Type B pancreatic cell (in vitro differentiated cells): ENCODE data around the gene ETF1. TPM values are rescaled to one million over a fixed set of nuclear protein-coding genes. Genes with fewer than 3 reads are reported as not detected.

Experiments used
- DNase-seq: peaks from one replicate; pipeline ENCODE4 v3.0.0; 2021; ENCODE audit warnings: mixed read lengths; ENCODE audit not compliant: unreplicated experiment; ENCODE audit errors: extremely low spot score
- H3K27ac Mint-ChIP-seq: 2 replicates; pipeline ENCODE4 v1.8.0; 2021; ENCODE audit warnings: mild to moderate bottlenecking, mixed read lengths
- H3K27me3 Mint-ChIP-seq: 2 replicates; pipeline ENCODE4 v1.8.0; 2021; ENCODE audit warnings: mixed read lengths
- H3K36me3 Mint-ChIP-seq: 2 replicates; pipeline ENCODE4 v1.8.0; 2021; ENCODE audit warnings: mixed read lengths
- H3K4me1 Mint-ChIP-seq: one replicate; pipeline ENCODE4 v1.8.0; 2021; ENCODE audit warnings: mixed read lengths; ENCODE audit not compliant: unreplicated experiment
- H3K4me3 Mint-ChIP-seq: 2 replicates; pipeline ENCODE4 v1.8.0; 2021; ENCODE audit warnings: mild to moderate bottlenecking, mixed read lengths
- H3K9me3 Mint-ChIP-seq: 2 replicates; pipeline ENCODE4 v1.8.0; 2021; ENCODE audit warnings: mixed read lengths
- total RNA-seq: library from RNA; stranded (reverse); gene quantifications from 2 replicates; pipeline ENCODE4 v1.2.1, GENCODE V29; 2021; ENCODE audit warnings: low replicate concordance
- TF ChIP-seq, protein P1 (sequence below): fragments of 200-600 bp; sonication (generic); conservative IDR thresholded peaks from 2 replicates; pipeline ENCODE4 v1.5.0; 2021; ENCODE audit warnings: antibody characterized with exemption, mild to moderate bottlenecking

The ETF1 gene
- total RNA-seq, 1 donor from 2014 or later = 80.0 TPM

DNA sequence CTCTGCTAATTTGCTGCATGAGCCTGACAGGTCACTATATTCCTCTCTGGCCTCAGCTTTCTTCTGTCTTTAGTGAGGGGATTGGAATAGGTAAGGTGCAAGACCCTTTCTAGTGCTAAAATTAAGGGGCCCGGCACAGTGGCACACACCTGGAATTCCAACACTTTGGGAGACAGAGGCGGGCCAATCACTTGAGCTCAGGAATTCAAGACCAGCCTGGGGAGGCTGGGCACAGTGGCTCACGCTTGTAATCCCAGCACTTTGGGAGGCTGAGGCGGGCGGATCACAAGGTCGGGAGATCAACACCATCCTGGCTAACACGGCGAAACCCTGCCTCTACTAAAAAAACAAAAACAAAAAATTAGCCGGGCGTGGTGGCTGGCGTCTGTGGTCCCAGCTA lies 40.5 kb downstream of the ETF1 start:
- Mint-ChIP-seq H3K4me3 (no peak overlapping the region), H3K27ac (no peak overlapping the region), H3K36me3 (peaks cover 3% of the 10 kb centered on the region), H3K9me3 (no peaks in the 10 kb centered on the region), H3K4me1 (peaks cover 6% of the 10 kb centered on the region), H3K27me3 (no peaks in the 10 kb centered on the region)
- TF ChIP-seq, protein P1, sequence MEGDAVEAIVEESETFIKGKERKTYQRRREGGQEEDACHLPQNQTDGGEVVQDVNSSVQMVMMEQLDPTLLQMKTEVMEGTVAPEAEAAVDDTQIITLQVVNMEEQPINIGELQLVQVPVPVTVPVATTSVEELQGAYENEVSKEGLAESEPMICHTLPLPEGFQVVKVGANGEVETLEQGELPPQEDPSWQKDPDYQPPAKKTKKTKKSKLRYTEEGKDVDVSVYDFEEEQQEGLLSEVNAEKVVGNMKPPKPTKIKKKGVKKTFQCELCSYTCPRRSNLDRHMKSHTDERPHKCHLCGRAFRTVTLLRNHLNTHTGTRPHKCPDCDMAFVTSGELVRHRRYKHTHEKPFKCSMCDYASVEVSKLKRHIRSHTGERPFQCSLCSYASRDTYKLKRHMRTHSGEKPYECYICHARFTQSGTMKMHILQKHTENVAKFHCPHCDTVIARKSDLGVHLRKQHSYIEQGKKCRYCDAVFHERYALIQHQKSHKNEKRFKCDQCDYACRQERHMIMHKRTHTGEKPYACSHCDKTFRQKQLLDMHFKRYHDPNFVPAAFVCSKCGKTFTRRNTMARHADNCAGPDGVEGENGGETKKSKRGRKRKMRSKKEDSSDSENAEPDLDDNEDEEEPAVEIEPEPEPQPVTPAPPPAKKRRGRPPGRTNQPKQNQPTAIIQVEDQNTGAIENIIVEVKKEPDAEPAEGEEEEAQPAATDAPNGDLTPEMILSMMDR = no peak
- no peak for DNase-seq

DNA sequence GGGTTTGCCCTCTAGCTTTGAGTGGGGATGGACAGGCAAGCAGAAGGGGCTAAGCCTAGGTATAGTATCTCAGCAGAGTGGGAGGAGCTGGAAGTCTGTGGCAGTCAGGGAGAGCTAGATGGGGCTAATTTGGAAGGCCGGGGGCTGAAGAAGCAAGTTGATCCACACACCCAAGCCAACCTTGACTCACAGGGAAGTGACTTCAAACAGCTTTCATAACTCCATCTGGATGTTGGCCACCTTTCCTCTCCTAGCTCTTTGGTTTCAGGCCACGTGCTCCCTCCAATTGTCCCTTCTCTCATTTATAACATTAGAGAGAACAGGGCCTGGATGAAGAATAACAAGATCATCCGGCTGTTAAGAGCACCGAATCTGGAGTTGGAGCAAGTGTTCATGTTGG lies 40.9 kb downstream of the ETF1 start:
- H3K27me3 Mint-ChIP-seq = no peaks in the 10 kb centered on the region
- H3K4me1 Mint-ChIP-seq = peaks cover 6% of the 10 kb centered on the region
- no peak overlapping the region for H3K4me3 Mint-ChIP-seq
- no peak for DNase-seq
- no peak overlapping the region for H3K27ac Mint-ChIP-seq
- H3K36me3 Mint-ChIP-seq = no peaks in the 10 kb centered on the region
- TF ChIP-seq, protein P1 = no peak
- H3K9me3 Mint-ChIP-seq = no peaks in the 10 kb centered on the region

DNA sequence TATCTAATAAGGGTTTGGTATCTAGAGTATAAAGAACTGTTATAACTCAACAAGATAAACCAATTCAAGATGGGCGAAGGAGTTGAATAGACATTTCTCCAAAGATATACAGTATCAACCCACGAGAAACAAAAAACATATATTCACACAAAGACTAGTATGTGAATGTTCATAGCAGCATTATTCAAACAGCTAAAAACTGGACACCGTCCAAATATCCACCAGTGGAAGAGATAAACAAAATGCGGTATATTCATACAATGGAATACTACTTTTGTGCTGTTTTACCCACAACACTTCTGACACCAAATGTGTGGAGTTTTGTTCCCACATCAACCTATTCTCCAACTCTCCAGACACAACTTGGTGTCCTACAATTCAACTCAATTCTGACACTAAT lies 44.7 kb downstream of the ETF1 start:
- H3K27ac Mint-ChIP-seq = no peak overlapping the region
- DNase-seq = no peak
- TF ChIP-seq, protein P1 = no peak
- no peaks in the 10 kb centered on the region for H3K27me3 Mint-ChIP-seq
- H3K9me3 Mint-ChIP-seq = no peaks in the 10 kb centered on the region
- H3K4me1 Mint-ChIP-seq = no peaks in the 10 kb centered on the region
- no peak overlapping the region for H3K4me3 Mint-ChIP-seq
- H3K36me3 Mint-ChIP-seq = no peaks in the 10 kb centered on the region

DNA sequence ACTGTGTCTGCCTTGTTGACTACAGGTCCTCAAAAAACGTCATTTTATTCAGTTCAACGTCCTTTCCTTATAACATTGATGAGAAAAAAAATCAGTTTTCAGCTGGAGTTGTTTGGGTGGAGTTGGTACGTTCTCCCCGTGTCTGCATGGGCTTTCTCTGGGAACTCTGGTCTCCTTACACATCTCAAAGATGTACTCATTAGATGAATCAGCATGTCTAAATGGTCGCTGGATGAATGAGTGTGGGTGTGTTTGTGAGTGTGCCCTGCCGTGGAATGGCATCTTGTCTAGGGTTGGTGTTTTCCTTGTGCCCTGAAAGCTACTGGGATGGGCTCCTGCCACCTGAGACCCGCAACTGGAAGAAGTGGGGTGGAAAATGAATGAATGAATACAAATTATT lies 47.7 kb downstream of the ETF1 start:
- H3K27ac Mint-ChIP-seq = peak overlapping the region; percentile 57
- no peak for DNase-seq
- H3K4me3 Mint-ChIP-seq = peak overlapping the region; percentile 53
- peaks cover 17% of the 10 kb centered on the region for H3K4me1 Mint-ChIP-seq
- no peaks in the 10 kb centered on the region for H3K9me3 Mint-ChIP-seq
- TF ChIP-seq, protein P1 = no peak
- peaks cover 8% of the 10 kb centered on the region for H3K27me3 Mint-ChIP-seq
- no peaks in the 10 kb centered on the region for H3K36me3 Mint-ChIP-seq

DNA sequence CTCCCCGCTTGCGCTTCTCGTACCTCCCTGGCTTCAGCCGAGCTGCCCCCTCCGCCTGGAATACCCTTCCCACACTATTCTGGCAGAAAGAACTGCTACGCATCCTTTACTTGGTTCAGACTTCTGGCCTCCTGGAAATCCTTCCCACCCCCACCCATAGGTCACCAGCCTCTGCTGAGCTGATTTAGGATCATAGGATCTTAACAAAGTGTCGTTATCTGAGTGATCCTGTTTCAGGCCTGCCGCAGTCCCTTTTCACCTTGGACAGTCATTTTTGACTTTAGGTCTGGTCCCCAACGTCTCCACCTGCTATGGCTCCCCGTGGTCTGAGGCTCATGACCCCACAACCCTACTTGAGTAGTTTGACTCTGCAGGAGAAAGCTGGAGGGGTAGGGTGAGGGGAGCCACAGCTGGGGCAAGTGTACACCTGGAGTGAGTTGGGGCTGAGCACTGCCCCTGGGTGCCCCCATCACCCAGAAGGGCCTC lies 50.4 kb downstream of the ETF1 start:
- Mint-ChIP-seq H3K27me3 (peaks cover 8% of the 10 kb centered on the region), H3K4me3 (peak overlapping the region; percentile 94), H3K9me3 (no peaks in the 10 kb centered on the region), H3K36me3 (no peaks in the 10 kb centered on the region), H3K27ac (peak overlapping the region; percentile 81), H3K4me1 (peaks cover 21% of the 10 kb centered on the region)
- no peak for DNase-seq
- TF ChIP-seq, protein P1 = no peak
